ENCODE data around the gene CNOT9. TPM values are rescaled to one million over a fixed set of nuclear protein-coding genes. Genes with fewer than 3 reads are reported as not detected.

The CNOT9 gene
- total and polyA plus RNA-seq, 2 of the 13 experiments (the other 11 are each of a cell fraction or from before 2014, with no cell fraction given), result 82.6 to 92.4 TPM

- TF ChIP-seq ZNF639 (CRISPR knock-in tag; conservative IDR thresholded peaks at IDR 0.05), result no peak
- 0 out of 2 replicates have a peak, but pooled peaks have one; percentile 16 for TF ChIP-seq MEIS1 (CRISPR knock-in tag; IDR thresholded peaks at IDR 0.05; ENCODE audit: borderline replicate concordance)
- TF ChIP-seq RBFOX2 (IDR thresholded peaks at IDR 0.05; ENCODE audit: low read depth, low read length), result no peak
- TF ChIP-seq RARA (CRISPR knock-in tag; IDR thresholded peaks at IDR 0.05), result no peak
- TF ChIP-seq TBP (CRISPR knock-in tag; IDR thresholded peaks at IDR 0.05), result no peak
- TF ChIP-seq ZNF709 (CRISPR knock-in tag; IDR thresholded peaks at IDR 0.05), result no peak
- no peak for TF ChIP-seq ZNF317 (CRISPR knock-in tag; IDR thresholded peaks at IDR 0.05)
- TF ChIP-seq THAP11 (CRISPR knock-in tag; IDR thresholded peaks at IDR 0.05), result no peak
- no peak for TF ChIP-seq ESRRA (CRISPR knock-in tag; IDR thresholded peaks at IDR 0.05; ENCODE audit: low read depth)
- TF ChIP-seq TIGD3 (CRISPR knock-in tag; IDR thresholded peaks at IDR 0.05; ENCODE audit: borderline replicate concordance), result no peak
- TF ChIP-seq ZNF672 (CRISPR knock-in tag; IDR thresholded peaks at IDR 0.05), result no peak
- TF ChIP-seq MXD1 (CRISPR knock-in tag; IDR thresholded peaks at IDR 0.05), result no peak
- TF ChIP-seq ZNF362 (CRISPR knock-in tag; IDR thresholded peaks at IDR 0.05; ENCODE audit: borderline replicate concordance), result no peak
- TF ChIP-seq RFX3 (CRISPR knock-in tag; IDR thresholded peaks at IDR 0.05), result no peak
- TF ChIP-seq SCMH1 (CRISPR knock-in tag; IDR thresholded peaks at IDR 0.05; ENCODE audit: borderline replicate concordance), result no peak
- no peak for TF ChIP-seq SMC3 (IDR thresholded peaks at IDR 0.05; ENCODE audit: low read length)
- TF ChIP-seq HOMEZ (CRISPR knock-in tag; IDR thresholded peaks at IDR 0.05; ENCODE audit: low read depth), result no peak
- no peak for TF ChIP-seq NFYB (CRISPR knock-in tag; IDR thresholded peaks at IDR 0.05)
- no peak for TF ChIP-seq JARID2 (CRISPR knock-in tag; IDR thresholded peaks at IDR 0.05; ENCODE audit: insufficient replicate concordance)
- no peak for TF ChIP-seq ZNF432 (CRISPR knock-in tag; IDR thresholded peaks at IDR 0.05; ENCODE audit: borderline replicate concordance)
- no peak for TF ChIP-seq ZFP62 (CRISPR knock-in tag; IDR thresholded peaks at IDR 0.05)
- TF ChIP-seq ZNF616 (CRISPR knock-in tag; IDR thresholded peaks at IDR 0.05; ENCODE audit: low read depth), result no peak
- no peak for TF ChIP-seq PRDM10 (CRISPR knock-in tag; IDR thresholded peaks at IDR 0.05; ENCODE audit: low read depth)
These were observed 846 bp upstream of the CNOT9 start (continued) for GRCh38 chr2:218567797-218568189.

Measured in HepG2 (cell line).